ENCODE data around the gene EPHB1.

The EPHB1 gene

DNA sequence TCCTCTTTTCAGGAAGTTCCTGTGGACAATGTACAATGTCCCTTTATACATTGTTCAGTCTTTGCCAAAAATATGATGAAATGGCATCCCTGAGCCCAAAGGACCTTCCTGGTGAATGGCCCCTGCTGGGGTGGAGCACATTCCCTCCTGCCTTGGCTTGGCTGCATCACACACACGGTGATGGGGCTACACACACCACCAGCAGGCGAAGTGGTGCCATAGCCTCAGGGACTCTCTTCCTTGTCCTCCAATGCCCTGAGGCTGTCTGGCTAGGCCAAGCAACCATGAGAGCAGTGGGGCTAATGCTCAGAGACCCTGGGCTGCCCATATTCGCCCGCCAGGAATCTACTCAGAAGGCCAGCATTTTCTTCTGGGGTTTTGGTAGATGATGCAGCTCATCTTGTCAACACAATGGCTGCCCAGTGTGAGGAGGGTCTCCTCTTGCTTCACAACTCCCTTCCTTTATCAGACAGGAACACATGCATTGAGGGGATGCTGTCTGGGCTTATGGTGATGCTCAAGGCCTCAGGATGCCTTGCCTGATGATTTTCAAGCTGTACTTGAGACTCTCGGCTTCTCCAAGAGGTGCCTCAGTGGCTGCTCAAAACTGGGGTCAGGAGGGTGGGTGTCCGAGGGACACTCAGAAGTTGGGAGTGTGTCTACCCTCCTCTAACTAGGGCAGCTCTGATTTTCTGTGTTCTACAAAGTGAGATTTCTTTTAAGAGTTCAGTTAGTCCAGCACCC is 40.9 kb upstream of the EPHB1 start:
- DNase-seq (ENCODE audit: low spot score): no peak

DNA sequence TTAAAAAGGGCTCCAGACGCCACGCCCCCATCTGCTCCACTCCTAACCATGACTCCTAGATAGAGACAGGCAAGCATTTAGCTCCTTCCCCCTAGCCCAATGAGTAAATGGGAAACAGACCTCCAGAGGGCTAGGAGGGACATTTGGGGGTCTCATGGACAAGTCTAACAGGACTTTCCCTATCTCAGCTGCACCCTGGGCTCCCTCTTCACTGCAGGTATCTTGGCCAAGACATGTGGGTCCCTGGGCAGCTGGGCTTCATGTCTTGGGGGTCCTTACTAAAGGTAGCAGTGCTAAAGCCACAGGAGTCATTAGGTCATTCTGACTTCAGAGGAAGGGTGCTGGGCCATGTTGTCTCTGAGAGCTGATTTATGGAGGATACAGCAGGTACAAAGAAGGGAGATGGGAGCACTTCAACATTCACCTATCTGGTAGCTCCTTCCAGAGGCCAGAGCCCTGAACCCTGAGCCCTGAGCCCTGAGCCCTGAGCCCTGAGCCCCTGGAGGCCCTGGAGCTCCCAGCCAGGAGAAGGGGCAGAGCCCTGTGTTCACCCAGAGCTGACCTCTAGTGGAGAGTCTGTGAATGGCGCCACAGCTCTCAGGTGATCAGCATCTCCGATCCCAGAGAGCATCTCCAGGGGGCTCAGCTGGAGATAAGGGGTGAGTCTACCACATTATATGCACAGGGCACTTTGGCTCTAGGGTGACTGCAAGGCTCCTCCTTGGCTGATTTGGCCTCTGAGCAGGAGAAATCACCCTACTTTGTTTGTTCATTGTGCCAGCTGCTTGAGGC is 40.1 kb upstream of the EPHB1 start:
- DNase-seq (ENCODE audit: low spot score): peak; percentile 60
- TF ChIP-seq, protein P1, sequence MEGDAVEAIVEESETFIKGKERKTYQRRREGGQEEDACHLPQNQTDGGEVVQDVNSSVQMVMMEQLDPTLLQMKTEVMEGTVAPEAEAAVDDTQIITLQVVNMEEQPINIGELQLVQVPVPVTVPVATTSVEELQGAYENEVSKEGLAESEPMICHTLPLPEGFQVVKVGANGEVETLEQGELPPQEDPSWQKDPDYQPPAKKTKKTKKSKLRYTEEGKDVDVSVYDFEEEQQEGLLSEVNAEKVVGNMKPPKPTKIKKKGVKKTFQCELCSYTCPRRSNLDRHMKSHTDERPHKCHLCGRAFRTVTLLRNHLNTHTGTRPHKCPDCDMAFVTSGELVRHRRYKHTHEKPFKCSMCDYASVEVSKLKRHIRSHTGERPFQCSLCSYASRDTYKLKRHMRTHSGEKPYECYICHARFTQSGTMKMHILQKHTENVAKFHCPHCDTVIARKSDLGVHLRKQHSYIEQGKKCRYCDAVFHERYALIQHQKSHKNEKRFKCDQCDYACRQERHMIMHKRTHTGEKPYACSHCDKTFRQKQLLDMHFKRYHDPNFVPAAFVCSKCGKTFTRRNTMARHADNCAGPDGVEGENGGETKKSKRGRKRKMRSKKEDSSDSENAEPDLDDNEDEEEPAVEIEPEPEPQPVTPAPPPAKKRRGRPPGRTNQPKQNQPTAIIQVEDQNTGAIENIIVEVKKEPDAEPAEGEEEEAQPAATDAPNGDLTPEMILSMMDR (IDR thresholded peaks at IDR 0.05; ENCODE audit: extremely low read depth, missing control alignments): peak; percentile 79

More for the DNA sequence above, 40.9 kb upstream of the EPHB1 start:
- TF ChIP-seq, protein P1 (IDR thresholded peaks at IDR 0.05; ENCODE audit: extremely low read depth, missing control alignments): no peak

DNA sequence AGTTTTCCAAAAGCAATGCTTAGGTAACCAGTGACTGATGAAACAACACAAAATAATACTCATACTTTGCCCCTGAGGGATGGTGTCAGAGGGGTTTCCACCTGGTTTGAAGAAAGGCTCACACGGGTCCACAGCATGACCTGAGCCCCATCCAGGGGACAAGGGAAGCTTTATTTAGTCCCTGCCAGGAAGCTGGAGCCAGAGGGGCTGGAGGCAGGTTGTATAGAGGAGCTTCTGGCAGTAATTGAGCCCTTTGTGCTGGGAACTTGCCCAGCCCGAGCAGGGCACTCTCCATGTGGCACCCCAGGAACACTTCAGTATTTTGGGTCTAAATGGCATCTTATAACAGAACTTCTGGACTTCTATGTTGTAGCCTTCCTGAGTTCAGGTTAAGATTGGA is 39.2 kb upstream of the EPHB1 start:
- TF ChIP-seq, protein P1 (IDR thresholded peaks at IDR 0.05; ENCODE audit: extremely low read depth, missing control alignments): no peak
- no peak for DNase-seq (ENCODE audit: low spot score)

DNA sequence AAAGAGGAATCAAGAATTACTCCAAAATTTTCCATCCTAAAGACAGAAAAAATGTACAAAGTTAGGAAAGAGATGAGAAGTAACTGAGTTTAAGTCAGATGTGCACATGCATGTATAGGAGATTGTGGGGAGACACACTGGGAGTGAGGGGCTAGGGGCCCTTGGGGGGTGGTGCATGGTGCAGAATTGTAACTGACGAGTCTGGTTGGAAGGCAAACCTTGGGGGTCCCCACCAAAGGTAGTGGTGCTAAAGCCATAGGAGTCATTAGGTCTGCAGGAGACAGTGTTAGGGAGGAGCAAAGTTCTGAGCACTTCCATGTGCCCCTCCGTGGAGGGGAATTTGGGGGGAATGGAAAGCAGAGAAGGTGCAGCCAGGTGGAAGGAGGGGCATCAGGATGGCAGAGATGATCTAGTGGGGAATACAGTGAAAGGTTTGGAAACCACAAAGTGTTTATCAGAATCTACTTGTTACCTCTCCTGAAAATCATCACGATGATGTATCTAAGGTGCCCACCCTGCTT is 37.5 kb upstream of the EPHB1 start:
- DNase-seq (ENCODE audit: low spot score): no peak
- TF ChIP-seq, protein P1 (IDR thresholded peaks at IDR 0.05; ENCODE audit: extremely low read depth, missing control alignments): no peak

DNA sequence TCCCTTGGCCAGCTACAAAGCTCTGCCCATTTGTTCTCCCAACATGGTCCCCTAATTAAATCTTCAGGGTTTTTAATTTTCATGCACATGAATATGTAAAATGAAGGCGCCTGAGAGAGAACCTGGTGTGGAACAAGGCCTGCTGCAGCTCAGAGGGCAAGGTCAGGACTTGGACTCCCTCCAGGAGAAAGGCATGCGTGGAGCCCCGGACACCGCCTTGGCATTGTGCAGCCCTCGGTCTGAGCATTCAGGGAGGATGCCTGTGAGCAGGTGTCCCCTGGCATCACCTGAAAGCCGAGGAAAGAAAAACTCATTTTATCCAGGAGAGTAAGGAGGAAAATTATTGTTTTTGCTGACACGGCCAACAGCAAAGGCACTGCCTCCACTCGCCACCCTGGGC is 33.8 kb upstream of the EPHB1 start:
- DNase-seq (ENCODE audit: low spot score): no peak
- TF ChIP-seq, protein P1 (IDR thresholded peaks at IDR 0.05; ENCODE audit: extremely low read depth, missing control alignments): no peak

DNA sequence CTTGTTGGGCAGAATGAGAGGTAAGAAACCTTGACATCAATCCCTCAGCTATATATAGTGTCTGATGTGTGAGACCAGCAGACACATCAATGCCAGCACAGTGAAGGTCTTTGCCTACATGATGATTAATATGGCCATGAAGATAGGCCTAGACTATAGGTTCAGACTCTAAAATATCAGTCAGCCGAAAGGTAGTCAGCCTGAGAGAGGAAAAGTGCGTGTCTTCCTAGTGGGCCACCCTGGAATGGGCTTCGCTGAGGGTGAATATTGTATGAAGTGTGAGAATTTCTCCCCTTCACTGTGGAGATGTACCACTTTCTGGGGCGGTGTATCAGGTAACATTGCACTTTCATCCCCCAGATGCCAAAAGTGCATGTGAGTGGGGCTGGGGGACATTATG is 33.0 kb upstream of the EPHB1 start:
- DNase-seq (ENCODE audit: low spot score): no peak
- TF ChIP-seq, protein P1 (IDR thresholded peaks at IDR 0.05; ENCODE audit: extremely low read depth, missing control alignments): no peak

DNA sequence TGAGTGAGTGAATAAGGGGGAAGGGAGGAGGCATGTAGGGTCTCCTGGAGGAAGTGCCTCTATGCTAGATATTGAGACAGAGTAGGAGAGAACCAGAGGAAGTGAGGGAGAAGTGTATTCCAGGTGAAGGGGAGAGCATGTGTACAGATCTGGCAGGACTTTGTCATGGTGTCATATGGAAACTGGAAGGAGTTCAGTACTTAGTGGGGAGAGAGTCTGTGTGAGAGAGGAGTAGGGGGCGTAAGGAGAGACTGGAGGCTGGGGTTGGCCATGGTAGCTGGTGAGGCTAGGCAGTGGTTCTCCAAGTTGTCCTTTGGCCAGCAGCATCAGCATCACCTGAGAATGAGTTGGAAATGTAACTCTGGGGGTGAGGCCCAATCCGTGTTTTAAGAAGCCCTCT is 29.6 kb upstream of the EPHB1 start:
- TF ChIP-seq, protein P1 (IDR thresholded peaks at IDR 0.05; ENCODE audit: extremely low read depth, missing control alignments): no peak
- DNase-seq (ENCODE audit: low spot score): no peak

Data from GM20000 (cell line).